ENCODE data around the gene RABEP2. TPM values are rescaled to one million over a fixed set of nuclear protein-coding genes. Genes with fewer than 3 reads are reported as not detected.
A peak's percentile ranks its signal among the peaks of the same experiment; 100 is the strongest.

The RABEP2 gene
- total RNA-seq, 6 experiments from 2014 or later = 19.8 to 24.9 (median 21.9) TPM

DNA sequence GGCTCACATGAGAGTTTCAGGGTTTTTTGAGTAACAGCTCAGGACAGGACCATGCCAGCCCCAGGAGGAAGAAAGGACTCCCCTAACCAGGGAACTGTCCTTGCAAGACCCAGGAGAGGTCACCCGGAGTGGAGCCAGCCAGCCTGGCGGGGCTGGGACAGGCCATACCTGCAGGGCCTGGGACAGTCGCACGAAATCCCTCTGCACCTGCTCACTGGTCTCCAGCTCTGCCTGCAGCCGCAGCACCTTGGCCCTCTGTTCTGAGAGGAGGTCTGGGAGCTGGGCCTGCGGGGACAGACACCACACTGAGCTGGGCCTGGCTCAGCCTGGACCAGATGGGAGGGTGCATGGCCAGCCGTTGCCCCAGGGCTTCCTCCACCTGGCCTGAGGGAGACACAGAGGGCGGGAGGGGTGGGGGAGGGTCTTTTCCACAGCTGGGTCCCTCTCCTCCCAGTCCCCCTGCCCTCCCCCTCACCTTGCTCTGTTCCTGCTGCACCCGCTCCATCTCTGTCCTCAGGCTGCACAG is 19.7 kb downstream of the RABEP2 start:
- TF ChIP-seq, protein P1, sequence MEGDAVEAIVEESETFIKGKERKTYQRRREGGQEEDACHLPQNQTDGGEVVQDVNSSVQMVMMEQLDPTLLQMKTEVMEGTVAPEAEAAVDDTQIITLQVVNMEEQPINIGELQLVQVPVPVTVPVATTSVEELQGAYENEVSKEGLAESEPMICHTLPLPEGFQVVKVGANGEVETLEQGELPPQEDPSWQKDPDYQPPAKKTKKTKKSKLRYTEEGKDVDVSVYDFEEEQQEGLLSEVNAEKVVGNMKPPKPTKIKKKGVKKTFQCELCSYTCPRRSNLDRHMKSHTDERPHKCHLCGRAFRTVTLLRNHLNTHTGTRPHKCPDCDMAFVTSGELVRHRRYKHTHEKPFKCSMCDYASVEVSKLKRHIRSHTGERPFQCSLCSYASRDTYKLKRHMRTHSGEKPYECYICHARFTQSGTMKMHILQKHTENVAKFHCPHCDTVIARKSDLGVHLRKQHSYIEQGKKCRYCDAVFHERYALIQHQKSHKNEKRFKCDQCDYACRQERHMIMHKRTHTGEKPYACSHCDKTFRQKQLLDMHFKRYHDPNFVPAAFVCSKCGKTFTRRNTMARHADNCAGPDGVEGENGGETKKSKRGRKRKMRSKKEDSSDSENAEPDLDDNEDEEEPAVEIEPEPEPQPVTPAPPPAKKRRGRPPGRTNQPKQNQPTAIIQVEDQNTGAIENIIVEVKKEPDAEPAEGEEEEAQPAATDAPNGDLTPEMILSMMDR (IDR thresholded peaks at IDR 0.05) = no peak
- Mint-ChIP-seq H3K4me1 (ENCODE audit: low read depth) (no peaks in the 10 kb centered on the region), H3K27me3 (ENCODE audit: insufficient read depth) (peaks cover 4% of the 10 kb centered on the region; the same call in 1 of the 2 replicates), H3K4me3 (no peak overlapping the region), H3K9me3 (no peaks in the 10 kb centered on the region), H3K36me3 (ENCODE audit: low read depth) (no peaks in the 10 kb centered on the region), H3K27ac (no peak overlapping the region)
- DNase-seq = no peak

DNA sequence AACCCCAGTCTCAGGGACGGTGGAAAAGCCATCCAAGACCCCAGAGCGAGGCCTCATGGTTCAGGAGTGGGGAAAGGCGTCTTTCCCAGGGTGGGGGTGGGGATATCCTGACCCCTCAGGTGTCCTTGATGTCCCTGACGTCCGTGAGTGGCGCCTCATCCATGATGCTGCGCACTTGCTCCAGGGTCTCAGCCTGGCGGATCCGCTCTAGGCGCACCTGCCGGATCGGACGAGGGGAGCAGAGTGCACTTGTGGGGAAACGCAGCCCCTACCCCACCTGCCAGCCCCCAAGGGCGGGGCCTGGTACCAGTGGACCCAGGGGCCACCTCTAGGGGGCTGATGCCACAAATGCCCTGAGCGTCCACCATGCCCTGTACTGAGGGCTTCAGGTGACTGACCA is 20.2 kb downstream of the RABEP2 start:
- Mint-ChIP-seq H3K27me3 (ENCODE audit: insufficient read depth) (peaks cover 4% of the 10 kb centered on the region; the same call in 1 of the 2 replicates), H3K36me3 (ENCODE audit: low read depth) (no peaks in the 10 kb centered on the region), H3K4me1 (ENCODE audit: low read depth) (no peaks in the 10 kb centered on the region), H3K4me3 (no peak overlapping the region), H3K27ac (no peak overlapping the region), H3K9me3 (no peaks in the 10 kb centered on the region)
- DNase-seq = no peak
- TF ChIP-seq, protein P1 (IDR thresholded peaks at IDR 0.05) = peak; percentile 21; the same call in 1 of the 2 replicates

DNA sequence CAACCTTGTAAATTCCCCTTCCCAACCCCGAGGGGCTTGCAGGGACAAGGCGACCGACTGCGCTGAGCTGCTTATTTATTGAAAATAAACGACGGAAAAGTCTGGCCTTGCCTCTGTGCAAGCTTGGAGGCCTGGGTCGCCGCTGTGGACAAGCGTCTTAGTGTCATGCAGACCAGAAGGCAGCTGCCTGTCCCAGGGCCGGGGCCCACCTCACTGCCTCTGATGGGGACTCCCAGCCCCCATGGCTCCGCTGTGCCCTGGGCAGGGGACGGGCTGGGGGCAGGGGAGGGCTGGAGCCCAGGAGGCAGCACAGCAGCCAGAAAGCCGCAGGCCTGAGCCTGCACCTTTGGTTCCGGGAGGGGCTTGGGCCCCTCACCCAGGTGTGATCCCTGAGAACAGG is 20.7 kb downstream of the RABEP2 start:
- Mint-ChIP-seq H3K9me3 (no peaks in the 10 kb centered on the region), H3K36me3 (ENCODE audit: low read depth) (no peaks in the 10 kb centered on the region), H3K27me3 (ENCODE audit: insufficient read depth) (peaks cover 4% of the 10 kb centered on the region; the same call in 1 of the 2 replicates), H3K4me1 (ENCODE audit: low read depth) (no peaks in the 10 kb centered on the region), H3K4me3 (no peak overlapping the region), H3K27ac (no peak overlapping the region)
- DNase-seq = no peak
- TF ChIP-seq, protein P1 (IDR thresholded peaks at IDR 0.05) = no peak

DNA sequence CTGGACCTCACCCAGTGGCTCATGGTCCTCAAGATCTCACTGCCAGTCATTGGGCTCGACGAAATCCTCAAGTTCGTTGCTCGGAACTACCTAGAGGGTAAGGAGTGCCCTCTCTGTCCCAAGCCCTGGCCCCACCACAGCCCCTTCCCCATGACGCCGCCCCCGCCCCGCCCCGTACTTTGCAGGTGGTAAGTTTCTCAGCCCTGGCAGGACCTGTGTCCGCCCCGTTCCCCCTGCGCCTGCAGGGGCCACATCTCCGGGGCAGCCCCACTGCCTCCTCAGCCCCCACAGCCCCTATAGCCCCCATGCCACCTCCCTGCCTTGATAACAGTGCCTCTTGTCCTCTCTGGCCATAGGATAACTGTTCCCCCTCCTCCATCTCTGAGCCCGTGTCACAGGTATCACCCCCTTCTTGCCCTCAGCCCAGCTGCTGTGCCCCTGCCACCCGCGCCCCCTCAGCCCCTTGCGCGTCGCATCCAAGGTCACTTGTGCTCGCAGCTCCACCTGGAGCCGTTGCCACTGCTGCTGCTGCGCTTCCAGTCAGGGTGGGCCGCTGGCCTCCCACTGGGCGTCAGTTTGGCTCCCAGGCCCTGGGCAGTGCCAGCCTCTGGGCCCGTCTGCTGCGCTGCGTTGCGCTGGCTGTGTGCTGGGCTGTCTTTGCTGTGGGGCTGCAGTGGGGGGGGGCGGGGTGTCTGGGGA is 21.5 kb downstream of the RABEP2 start:
- TF ChIP-seq, protein P1 (IDR thresholded peaks at IDR 0.05) = no peak
- no peaks in the 10 kb centered on the region for H3K4me1 Mint-ChIP-seq (ENCODE audit: low read depth)
- no peak overlapping the region for H3K27ac Mint-ChIP-seq
- no peaks in the 10 kb centered on the region for H3K9me3 Mint-ChIP-seq
- peaks cover 4% of the 10 kb centered on the region; the same call in 1 of the 2 replicates for H3K27me3 Mint-ChIP-seq (ENCODE audit: insufficient read depth)
- DNase-seq = no peak
- H3K4me3 Mint-ChIP-seq = no peak overlapping the region
- H3K36me3 Mint-ChIP-seq (ENCODE audit: low read depth) = no peaks in the 10 kb centered on the region

DNA sequence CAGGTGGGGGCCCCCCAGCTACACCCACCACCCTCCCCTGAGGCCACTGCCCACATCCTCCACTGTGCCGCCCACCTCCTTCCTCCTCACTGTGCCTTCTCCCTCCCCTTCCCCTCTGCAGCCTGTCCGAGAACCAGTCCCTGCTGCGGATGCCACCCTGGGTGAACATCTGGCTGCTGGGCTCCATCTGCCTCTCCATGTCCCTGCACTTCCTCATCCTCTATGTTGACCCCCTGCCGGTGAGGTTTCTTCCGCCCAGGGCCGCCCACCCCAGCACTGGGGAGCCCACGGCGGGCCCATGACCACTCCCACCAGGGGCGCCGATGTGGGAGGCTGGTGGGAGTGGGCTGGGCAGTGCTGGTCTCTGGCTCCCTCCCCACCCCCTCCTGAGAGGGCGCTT is 22.1 kb downstream of the RABEP2 start:
- DNase-seq = no peak
- TF ChIP-seq, protein P1 (IDR thresholded peaks at IDR 0.05) = no peak
- no peaks in the 10 kb centered on the region for H3K36me3 Mint-ChIP-seq (ENCODE audit: low read depth)
- H3K4me1 Mint-ChIP-seq (ENCODE audit: low read depth) = no peaks in the 10 kb centered on the region
- H3K4me3 Mint-ChIP-seq = no peak overlapping the region
- H3K27ac Mint-ChIP-seq = no peak overlapping the region
- no peaks in the 10 kb centered on the region for H3K9me3 Mint-ChIP-seq
- peaks cover 4% of the 10 kb centered on the region; the same call in 1 of the 2 replicates for H3K27me3 Mint-ChIP-seq (ENCODE audit: insufficient read depth)

Data from HFFc6 (cell line).